NCI-H446 (cell line): ENCODE results near the gene TAF8.

Experiments used
- DNase-seq, 2 experiments: peaks; one replicate each; lab custom pipeline; 2025; lab: John Stamatoyannopoulos, UW

TAF8 gene

GRCh38 chr6:42123379-42124103, 73.2 kb downstream of the TAF8 start:
- DNase-seq, result no peak

GRCh38 chr6:42124223-42124836, 74.0 kb downstream of the TAF8 start:
- DNase-seq, result no peak

GRCh38 chr6:42125231-42125630, 74.9 kb downstream of the TAF8 start:
- DNase-seq, result no peak

GRCh38 chr6:42125663-42126062, 75.3 kb downstream of the TAF8 start:
- no peak for DNase-seq

- DNase-seq, result no peak
Observed at GRCh38 chr6:42128460-42129359, 78.4 kb downstream of the TAF8 start.

GRCh38 chr6:42129360-42129676, 79.0 kb downstream of the TAF8 start:
- DNase-seq, result no peak

GRCh38 chr6:42131531-42131930, 81.2 kb downstream of the TAF8 start:
- DNase-seq, result no peak

GRCh38 chr6:42133926-42134325, 83.6 kb downstream of the TAF8 start:
- DNase-seq, result no peak

- no peak for DNase-seq
Observed at GRCh38 chr6:42135161-42135560, 84.8 kb downstream of the TAF8 start.

GRCh38 chr6:42135722-42136121, 85.4 kb downstream of the TAF8 start:
- DNase-seq, result no peak

GRCh38 chr6:42136508-42137193, 86.3 kb downstream of the TAF8 start:
- no peak for DNase-seq
